ENCODE data around the gene ADAM20. TPM values are rescaled to one million over a fixed set of nuclear protein-coding genes. Genes with fewer than 3 reads are reported as not detected.
"Not testable (repeated sequence)": the region's sequence is repeated elsewhere in the genome, so short reads cannot be mapped to it uniquely, and the experiment has no call there.

Gene ADAM20
- total and polyA plus RNA-seq, 4 donors, result 0.21 to 4.0 (median 1.0) TPM

DNA sequence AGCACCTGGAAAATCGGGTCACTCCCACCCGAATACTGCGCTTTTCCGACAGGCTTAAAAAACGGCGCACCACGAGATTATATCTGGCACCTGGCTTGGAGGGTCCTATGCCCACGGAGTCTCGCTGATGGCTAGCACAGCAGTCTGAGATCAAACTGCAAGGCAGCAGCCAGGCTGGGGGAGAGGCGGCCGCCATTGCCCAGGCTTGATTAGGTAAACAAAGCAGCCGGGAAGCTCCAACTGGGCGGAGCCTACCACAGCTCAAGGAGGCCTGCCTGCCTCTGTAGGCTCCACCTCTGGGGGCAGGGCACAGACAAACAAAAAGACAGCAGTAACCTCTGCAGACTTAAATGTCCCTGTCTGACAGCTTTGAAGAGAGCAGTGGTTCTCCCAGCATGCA, 59.3 kb downstream of the ADAM20 start:
- not testable (repeated sequence) for DNase-seq (ENCODE audit: low read depth in 4 of 6, low spot score in 6 of 6); H3K27ac ChIP-seq (ENCODE audit: low read depth, low read length); H3K4me1 ChIP-seq (ENCODE audit: control insufficient read depth, insufficient read depth, low read length); H3K36me3 ChIP-seq (ENCODE audit: control insufficient read depth, insufficient read depth, low read length); H3K9me3 ChIP-seq (ENCODE audit: control insufficient read depth, insufficient read depth, low read length); H3K4me3 ChIP-seq (ENCODE audit: low read depth, low read length); H3K27me3 ChIP-seq (ENCODE audit: control insufficient read depth, insufficient read depth, low read length)
- WGBS (ENCODE audit: insufficient coverage), result 95% methylated on average over 6 of the region's 13 CpGs

- DNase-seq (ENCODE audit: low read depth in 4 of 6, low spot score in 6 of 6), result no peak
- Histone ChIP-seq H3K27me3 (ENCODE audit: control insufficient read depth, insufficient read depth, low read length) (no peaks in the 10 kb centered on the region), H3K9me3 (ENCODE audit: control insufficient read depth, insufficient read depth, low read length) (no peaks in the 10 kb centered on the region), H3K27ac (ENCODE audit: low read depth, low read length) (no peak overlapping the region), H3K4me1 (ENCODE audit: control insufficient read depth, insufficient read depth, low read length) (no peaks in the 10 kb centered on the region), H3K36me3 (ENCODE audit: control insufficient read depth, insufficient read depth, low read length) (no peaks in the 10 kb centered on the region), H3K4me3 (ENCODE audit: low read depth, low read length) (no peak overlapping the region)
- WGBS (ENCODE audit: insufficient coverage), result 80% methylated on average over 1 of the region's 2 CpGs
These were observed 61.0 kb downstream of the ADAM20 start for GRCh38 chr14:70473825-70474224.

Small RNAs within 50 kb of the gene (small RNA-seq; reads per million reads assigned to genes)
- not detected for gene RNU6-659P (ENCODE audit: low replicate concordance)

Other genes with a start within 250 kb of the ADAM20 start
- 10 to 100 TPM; 58.6 to 63.0 TPM for gene COX16, start 175.3 kb downstream of the ADAM20 start, total RNA-seq
- 10 to 100 TPM; 71.1 to 78.2 TPM for gene COX16, start 175.3 kb downstream of the ADAM20 start, polyA plus RNA-seq (ENCODE audit: insufficient read length in 2 of 2)
- 10 to 100 TPM; 34.4 to 35.6 TPM for gene SYNJ2BP, start 117.9 kb downstream of the ADAM20 start, total RNA-seq
- 10 to 100 TPM; 19.2 to 25.4 TPM for gene SYNJ2BP, start 117.9 kb downstream of the ADAM20 start, polyA plus RNA-seq (ENCODE audit: insufficient read length in 2 of 2)
- under 1 TPM; 0.33 to 0.69 TPM for gene ADAM21, start 82.8 kb downstream of the ADAM20 start, total RNA-seq
- gene ADAM21, start 82.8 kb downstream of the ADAM20 start, polyA plus RNA-seq (ENCODE audit: insufficient read length in 2 of 2), result under 1 TPM; 0.30 to 0.69 TPM
- 10 to 100 TPM; 43.9 to 57.1 TPM for gene MED6, start 65.7 kb upstream of the ADAM20 start, total RNA-seq
- 10 to 100 TPM; 29.4 to 30.3 TPM for gene MED6, start 65.7 kb upstream of the ADAM20 start, polyA plus RNA-seq (ENCODE audit: insufficient read length in 2 of 2)
- 10 to 100 TPM; 10.0 to 15.8 TPM for gene TTC9, start 106.9 kb upstream of the ADAM20 start, total RNA-seq
- gene TTC9, start 106.9 kb upstream of the ADAM20 start, polyA plus RNA-seq (ENCODE audit: insufficient read length in 2 of 2), result 10 to 100 TPM; 34.4 to 41.1 TPM